ENCODE data around the gene HOXD9.

The HOXD9 gene

GRCh38 chr2:176091329-176092258 is 30.9 kb upstream of the HOXD9 start:
- no peak for TF ChIP-seq POLR2AphosphoS5 (IDR thresholded peaks at IDR 0.05; ENCODE audit: low read depth, low read length)
- no peak for TF ChIP-seq POU2F2 (IDR thresholded peaks at IDR 0.05; ENCODE audit: low read depth, low read length)
- TF ChIP-seq TAF1 (IDR thresholded peaks at IDR 0.05; ENCODE audit: low read depth, low read length), result no peak
- no peak for TF ChIP-seq PAX5 (IDR thresholded peaks at IDR 0.05; ENCODE audit: insufficient read depth, low read length, severe bottlenecking)
- FAIRE-seq (no peak), DNase-seq (ENCODE audit: insufficient read length, low spot score) (no peak)

- no peak for TF ChIP-seq POU2F2 (IDR thresholded peaks at IDR 0.05; ENCODE audit: low read depth, low read length)
- TF ChIP-seq POLR2A (IDR thresholded peaks at IDR 0.05; ENCODE audit: low read depth, low read length), result no peak
- no peak for TF ChIP-seq SPI1 (IDR thresholded peaks at IDR 0.05; ENCODE audit: low read depth, low read length)
- TF ChIP-seq POLR2AphosphoS5 (IDR thresholded peaks at IDR 0.05; ENCODE audit: low read depth, low read length), result no peak
- TF ChIP-seq PAX5 (IDR thresholded peaks at IDR 0.05; ENCODE audit: insufficient read depth, low read length, severe bottlenecking), result no peak
- no peak for TF ChIP-seq TAF1 (IDR thresholded peaks at IDR 0.05; ENCODE audit: low read depth, low read length)
- no peak for DNase-seq (ENCODE audit: insufficient read length, low spot score)
- no peak for FAIRE-seq
Measured at GRCh38 chr2:176092270-176093144, 30.0 kb upstream of the HOXD9 start, which contains the start of gene HOXD13. Gene HOXD13, plus strand, starts transcription at chr2:176092721. Its CDS starts 170 bp downstream, at chr2:176092891.

- FAIRE-seq, result no peak
- TF ChIP-seq POLR2AphosphoS5 (IDR thresholded peaks at IDR 0.05; ENCODE audit: low read depth, low read length) (no peak), POU2F2 (IDR thresholded peaks at IDR 0.05; ENCODE audit: low read depth, low read length) (no peak)
- DNase-seq (ENCODE audit: insufficient read length, low spot score), result no peak
Measured at GRCh38 chr2:176093145-176093897, 29.2 kb upstream of the HOXD9 start.

GRCh38 chr2:176093898-176094249 is 28.6 kb upstream of the HOXD9 start:
- TF ChIP-seq POLR2A (IDR thresholded peaks at IDR 0.05; ENCODE audit: low read depth, low read length), result no peak
- TF ChIP-seq PAX5 (IDR thresholded peaks at IDR 0.05; ENCODE audit: insufficient read depth, low read length, severe bottlenecking), result no peak
- no peak for TF ChIP-seq SPI1 (IDR thresholded peaks at IDR 0.05; ENCODE audit: low read depth, low read length)
- TF ChIP-seq POU2F2 (IDR thresholded peaks at IDR 0.05; ENCODE audit: low read depth, low read length), result no peak
- no peak for TF ChIP-seq TAF1 (IDR thresholded peaks at IDR 0.05; ENCODE audit: low read depth, low read length)
- TF ChIP-seq POLR2AphosphoS5 (IDR thresholded peaks at IDR 0.05; ENCODE audit: low read depth, low read length), result no peak
- FAIRE-seq (no peak), DNase-seq (ENCODE audit: insufficient read length, low spot score) (no peak)

- no peak for DNase-seq (ENCODE audit: insufficient read length, low spot score)
- no peak for TF ChIP-seq TAF1 (IDR thresholded peaks at IDR 0.05; ENCODE audit: low read depth, low read length)
- no peak for TF ChIP-seq POLR2A (IDR thresholded peaks at IDR 0.05; ENCODE audit: low read depth, low read length)
- TF ChIP-seq SPI1 (IDR thresholded peaks at IDR 0.05; ENCODE audit: low read depth, low read length), result no peak
- TF ChIP-seq POLR2AphosphoS5 (IDR thresholded peaks at IDR 0.05; ENCODE audit: low read depth, low read length), result no peak
- TF ChIP-seq PAX5 (IDR thresholded peaks at IDR 0.05; ENCODE audit: insufficient read depth, low read length, severe bottlenecking), result no peak
- no peak for TF ChIP-seq POU2F2 (IDR thresholded peaks at IDR 0.05; ENCODE audit: low read depth, low read length)
- FAIRE-seq, result no peak
Measured at GRCh38 chr2:176094349-176094748, 28.2 kb upstream of the HOXD9 start.

- DNase-seq (ENCODE audit: insufficient read length, low spot score), result no peak
- TF ChIP-seq SPI1 (IDR thresholded peaks at IDR 0.05; ENCODE audit: low read depth, low read length), result no peak
- TF ChIP-seq POLR2AphosphoS5 (IDR thresholded peaks at IDR 0.05; ENCODE audit: low read depth, low read length), result no peak
- TF ChIP-seq TAF1 (IDR thresholded peaks at IDR 0.05; ENCODE audit: low read depth, low read length), result no peak
- TF ChIP-seq POU2F2 (IDR thresholded peaks at IDR 0.05; ENCODE audit: low read depth, low read length), result no peak
- TF ChIP-seq POLR2A (IDR thresholded peaks at IDR 0.05; ENCODE audit: low read depth, low read length), result no peak
- no peak for TF ChIP-seq PAX5 (IDR thresholded peaks at IDR 0.05; ENCODE audit: insufficient read depth, low read length, severe bottlenecking)
- FAIRE-seq, result no peak
Measured at GRCh38 chr2:176095421-176095820, 27.1 kb upstream of the HOXD9 start.

- TF ChIP-seq TAF1 (IDR thresholded peaks at IDR 0.05; ENCODE audit: low read depth, low read length) (no peak), POLR2A (IDR thresholded peaks at IDR 0.05; ENCODE audit: low read depth, low read length) (no peak), SPI1 (IDR thresholded peaks at IDR 0.05; ENCODE audit: low read depth, low read length) (0 out of 2 replicates have a peak, but pooled peaks have one; percentile 10)
- DNase-seq (ENCODE audit: insufficient read length, low spot score), result no peak
- no peak for FAIRE-seq
Measured at GRCh38 chr2:176096243-176096985, 26.1 kb upstream of the HOXD9 start.

- peak; percentile 23 for FAIRE-seq
- TF ChIP-seq POU2F2 (IDR thresholded peaks at IDR 0.05; ENCODE audit: low read depth, low read length), result no peak
- TF ChIP-seq TAF1 (IDR thresholded peaks at IDR 0.05; ENCODE audit: low read depth, low read length), result no peak
- TF ChIP-seq PAX5 (IDR thresholded peaks at IDR 0.05; ENCODE audit: insufficient read depth, low read length, severe bottlenecking), result no peak
- no peak for TF ChIP-seq POLR2A (IDR thresholded peaks at IDR 0.05; ENCODE audit: low read depth, low read length)
- no peak for TF ChIP-seq POLR2AphosphoS5 (IDR thresholded peaks at IDR 0.05; ENCODE audit: low read depth, low read length)
- no peak; the same call in 1 of the 2 replicates for TF ChIP-seq SPI1 (IDR thresholded peaks at IDR 0.05; ENCODE audit: low read depth, low read length)
- DNase-seq (ENCODE audit: insufficient read length, low spot score), result peak; percentile 76
Measured at GRCh38 chr2:176096986-176097819, 25.3 kb upstream of the HOXD9 start.
